AG10803 (cell line): ENCODE measurements around the gene ATP6V1F.

Experiments
- DNase-seq: peaks from one replicate; pipeline ENCODE4 v3.0.0; 2010; ENCODE audit warnings: low read depth
- H3K4me3 ChIP-seq: 2 replicates; pipeline ENCODE4 v1.5.1; 2011; ENCODE audit warnings: mild to moderate bottlenecking, low read length, control low read depth
- CTCF ChIP-seq: conservative IDR thresholded peaks from 2 replicates; pipeline ENCODE4 v1.5.1; 2011; ENCODE audit warnings: mild to moderate bottlenecking, low read length, control low read depth, inconsistent platforms

Gene ATP6V1F

DNA sequence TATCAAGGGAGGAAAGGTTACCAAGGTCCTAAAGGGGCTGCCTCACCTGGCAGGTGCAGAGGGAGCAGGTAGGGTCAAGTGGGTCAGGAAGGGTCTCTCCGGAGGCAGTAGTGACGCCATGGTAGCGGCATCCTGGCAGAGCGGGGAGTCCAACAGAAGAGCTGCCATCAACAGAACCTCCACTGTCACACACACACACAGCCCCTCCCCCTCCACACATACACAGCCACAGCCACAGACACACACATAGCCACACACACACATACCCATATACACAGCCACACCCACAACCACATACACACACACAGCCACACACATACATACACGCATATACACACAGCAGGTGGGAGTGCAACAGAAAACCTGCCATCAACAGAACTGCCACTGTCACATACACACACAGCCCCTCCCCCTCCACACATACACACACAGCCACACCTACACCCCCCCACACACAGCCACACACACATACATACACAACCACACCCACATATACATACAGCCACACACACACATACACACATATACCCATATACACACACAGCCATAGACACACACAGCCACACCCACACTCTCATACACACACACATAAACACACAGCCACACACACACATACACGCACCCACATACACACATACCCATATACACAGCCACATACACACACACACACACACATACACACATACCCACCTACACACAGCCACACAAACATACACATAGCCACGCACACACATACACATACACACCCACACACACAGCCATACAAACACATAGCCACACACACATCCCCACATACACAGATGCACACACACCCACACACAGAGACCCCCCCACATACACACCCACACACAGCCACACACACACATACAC lies 24.7 kb downstream of the ATP6V1F start:
- TF ChIP-seq CTCF = no peak
- DNase-seq = no peak
- H3K4me3 ChIP-seq = no peak overlapping the region

DNA sequence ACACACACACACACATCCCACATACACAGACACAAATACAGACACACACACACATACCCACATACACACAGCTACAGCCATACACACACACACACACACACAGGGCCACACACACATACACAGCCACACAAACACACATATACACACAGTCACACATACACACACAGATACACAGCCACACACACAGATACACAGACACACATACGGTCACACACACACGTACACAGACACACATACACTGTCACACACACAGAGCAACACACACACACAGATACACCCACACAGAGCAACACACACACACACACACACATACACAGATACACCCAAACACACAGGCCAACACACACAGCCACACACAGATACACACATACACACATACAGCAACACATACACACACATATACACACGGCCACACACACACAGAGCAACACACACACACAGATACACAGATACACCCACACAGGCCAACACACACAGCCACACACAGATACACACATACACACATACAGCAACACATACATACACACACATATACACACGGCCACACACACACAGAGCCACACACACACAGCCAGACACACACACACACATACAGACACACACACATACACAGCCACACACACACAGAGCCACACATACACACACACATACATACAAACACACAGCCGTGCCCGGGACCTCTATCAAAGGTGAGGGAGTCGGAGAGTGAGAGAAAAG lies 25.5 kb downstream of the ATP6V1F start:
- TF ChIP-seq CTCF = no peak
- no peak overlapping the region for H3K4me3 ChIP-seq
- no peak for DNase-seq

DNA sequence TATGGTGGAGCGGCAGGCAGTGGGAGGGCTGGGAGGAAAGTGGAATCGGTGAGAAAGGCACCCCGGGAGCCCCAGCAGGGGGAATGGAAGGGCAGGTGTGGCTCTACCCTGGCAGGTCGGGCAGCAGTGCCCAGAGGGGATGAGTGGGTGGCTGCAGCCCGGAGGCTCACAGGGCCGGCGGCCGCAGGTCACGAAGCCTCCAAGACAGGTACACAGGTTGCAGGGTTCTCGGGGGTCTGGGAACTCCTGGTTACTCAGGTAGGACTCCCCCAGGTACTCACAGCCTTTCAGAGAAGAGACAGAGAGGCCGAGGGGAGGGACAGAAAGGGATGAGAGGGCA lies 26.1 kb downstream of the ATP6V1F start:
- TF ChIP-seq CTCF = no peak
- H3K4me3 ChIP-seq = no peak overlapping the region
- DNase-seq = no peak

- no peak for TF ChIP-seq CTCF
- no peak overlapping the region for H3K4me3 ChIP-seq
- DNase-seq = no peak
These were observed 26.5 kb downstream of the ATP6V1F start for GRCh38 chr7:128889121-128889520.

- no peak for DNase-seq
- no peak for TF ChIP-seq CTCF
- H3K4me3 ChIP-seq = no peak overlapping the region
These were observed 27.9 kb downstream of the ATP6V1F start for GRCh38 chr7:128890306-128891109.

DNA sequence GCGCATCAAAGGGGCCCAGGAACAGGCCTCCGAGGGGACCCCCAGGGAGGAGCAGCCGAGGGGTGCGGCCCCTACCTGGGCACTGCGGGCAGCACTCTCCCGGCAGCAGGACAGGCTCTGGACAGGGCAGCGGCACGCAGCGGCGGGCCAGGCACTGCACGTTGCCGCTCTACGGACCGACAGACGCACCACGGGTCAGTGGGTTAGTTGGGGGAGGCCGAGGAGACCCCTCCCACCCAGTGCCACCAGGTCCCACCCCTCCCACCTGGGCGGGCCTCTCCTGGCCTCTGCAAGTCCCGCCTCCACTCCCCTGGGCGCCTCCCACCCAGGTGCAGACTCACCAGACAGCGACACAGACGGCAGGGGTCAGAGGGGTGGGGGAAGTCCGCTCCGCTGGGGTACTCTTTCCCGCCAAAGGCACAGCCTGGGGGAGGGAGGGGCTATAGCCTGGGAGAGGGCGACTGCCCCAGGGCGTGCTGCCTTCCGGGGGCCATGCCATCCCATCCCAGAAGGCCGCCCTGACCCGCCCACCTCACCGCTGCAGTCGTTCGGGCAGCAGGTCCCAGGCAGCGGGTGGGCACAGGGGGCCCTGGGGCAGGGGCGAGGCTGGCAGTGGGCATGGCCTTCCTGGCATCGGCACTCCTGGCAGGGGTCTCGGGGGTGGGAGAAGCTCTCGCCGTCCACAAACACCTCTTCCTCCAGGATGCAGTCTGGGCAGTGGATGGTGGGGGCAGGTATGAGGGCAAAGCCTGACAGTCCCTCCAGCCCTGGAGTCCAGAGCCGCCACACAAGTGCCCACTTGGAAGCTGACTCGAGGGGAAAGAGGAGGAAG lies 28.7 kb downstream of the ATP6V1F start:
- DNase-seq = no peak
- no peak overlapping the region for H3K4me3 ChIP-seq
- TF ChIP-seq CTCF = no peak
